GM12875 (cell line): ENCODE data around the gene SH3RF1.

Experiments used
- H3K4me3 ChIP-seq: one replicate; pipeline ENCODE4 v1.5.1; 2011; ENCODE audit warnings: low read depth, low read length, control low read depth
- TF ChIP-seq, protein P1 (sequence below): IDR thresholded peaks from 2 replicates; pipeline ENCODE4 v1.5.1; 2011; ENCODE audit warnings: low read depth, mild to moderate bottlenecking, control low read depth, inconsistent platforms, low read length, moderate library complexity, borderline replicate concordance; ENCODE audit not compliant: insufficient read depth

The SH3RF1 gene

DNA sequence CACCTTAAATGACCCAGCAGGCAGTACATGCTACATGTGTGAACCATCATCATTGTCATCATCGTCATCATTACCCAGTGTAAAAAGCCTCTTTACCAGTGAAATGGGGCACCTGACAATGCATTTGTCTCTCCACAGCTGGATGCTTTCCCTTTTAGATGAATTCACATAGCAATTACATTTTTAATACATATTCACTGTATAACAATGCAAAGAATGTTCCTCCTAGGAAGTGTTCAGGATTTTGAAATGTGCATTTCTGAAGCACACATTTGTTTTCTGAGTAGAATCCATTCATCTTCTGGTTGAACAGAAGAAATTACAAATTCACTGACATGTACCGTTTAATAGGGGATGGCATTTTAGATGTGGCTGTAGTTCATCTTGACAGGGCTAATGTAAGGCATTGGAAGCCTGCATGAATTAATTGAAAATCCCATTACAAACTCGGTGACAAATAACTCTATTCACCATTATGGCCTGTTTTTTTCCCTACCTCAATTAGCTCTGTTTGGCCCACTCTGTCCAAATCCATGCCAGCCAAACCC lies 111.1 kb downstream of the SH3RF1 start:
- TF ChIP-seq, protein P1, sequence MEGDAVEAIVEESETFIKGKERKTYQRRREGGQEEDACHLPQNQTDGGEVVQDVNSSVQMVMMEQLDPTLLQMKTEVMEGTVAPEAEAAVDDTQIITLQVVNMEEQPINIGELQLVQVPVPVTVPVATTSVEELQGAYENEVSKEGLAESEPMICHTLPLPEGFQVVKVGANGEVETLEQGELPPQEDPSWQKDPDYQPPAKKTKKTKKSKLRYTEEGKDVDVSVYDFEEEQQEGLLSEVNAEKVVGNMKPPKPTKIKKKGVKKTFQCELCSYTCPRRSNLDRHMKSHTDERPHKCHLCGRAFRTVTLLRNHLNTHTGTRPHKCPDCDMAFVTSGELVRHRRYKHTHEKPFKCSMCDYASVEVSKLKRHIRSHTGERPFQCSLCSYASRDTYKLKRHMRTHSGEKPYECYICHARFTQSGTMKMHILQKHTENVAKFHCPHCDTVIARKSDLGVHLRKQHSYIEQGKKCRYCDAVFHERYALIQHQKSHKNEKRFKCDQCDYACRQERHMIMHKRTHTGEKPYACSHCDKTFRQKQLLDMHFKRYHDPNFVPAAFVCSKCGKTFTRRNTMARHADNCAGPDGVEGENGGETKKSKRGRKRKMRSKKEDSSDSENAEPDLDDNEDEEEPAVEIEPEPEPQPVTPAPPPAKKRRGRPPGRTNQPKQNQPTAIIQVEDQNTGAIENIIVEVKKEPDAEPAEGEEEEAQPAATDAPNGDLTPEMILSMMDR, result no peak
- no peak overlapping the region for H3K4me3 ChIP-seq

DNA sequence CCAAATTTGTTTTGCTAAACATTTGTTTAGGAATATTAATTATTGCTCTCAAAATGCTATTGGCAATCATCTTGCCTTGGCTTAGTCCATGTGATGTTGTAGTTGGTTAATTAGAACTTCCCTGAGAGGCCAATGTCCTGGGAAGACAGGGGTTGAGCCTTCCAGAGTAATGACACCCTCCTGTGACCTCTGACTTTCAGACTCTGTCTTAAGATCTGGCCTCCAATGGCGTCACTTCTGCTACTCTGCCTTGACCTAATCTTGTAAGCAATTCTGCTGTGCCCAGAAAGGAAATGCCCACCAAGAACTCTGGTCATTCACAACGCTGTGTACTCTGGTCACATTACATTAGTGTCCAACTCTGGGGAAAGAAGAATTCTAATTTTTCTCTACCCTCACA lies 111.9 kb downstream of the SH3RF1 start:
- H3K4me3 ChIP-seq, result no peak overlapping the region
- TF ChIP-seq, protein P1, result no peak

DNA sequence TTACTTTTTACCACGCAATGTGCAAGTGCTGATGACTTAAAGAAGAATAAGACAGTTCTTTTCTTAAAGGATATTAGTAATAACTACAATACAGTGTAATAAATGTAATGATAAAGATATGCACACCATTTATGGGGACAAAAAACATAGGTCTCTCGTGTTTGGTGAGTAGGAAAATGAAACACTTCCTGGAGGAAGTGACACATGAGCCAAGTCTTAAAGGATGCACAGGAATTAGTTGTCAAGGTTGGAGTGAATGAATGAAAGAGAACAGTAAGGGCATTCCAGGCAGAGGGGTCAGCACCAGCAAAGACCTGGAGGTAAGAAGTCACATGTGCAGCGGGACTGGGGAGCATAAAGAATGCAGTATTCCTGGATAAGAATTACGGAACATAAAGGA lies 112.7 kb downstream of the SH3RF1 start:
- TF ChIP-seq, protein P1, result no peak
- H3K4me3 ChIP-seq, result no peak overlapping the region

DNA sequence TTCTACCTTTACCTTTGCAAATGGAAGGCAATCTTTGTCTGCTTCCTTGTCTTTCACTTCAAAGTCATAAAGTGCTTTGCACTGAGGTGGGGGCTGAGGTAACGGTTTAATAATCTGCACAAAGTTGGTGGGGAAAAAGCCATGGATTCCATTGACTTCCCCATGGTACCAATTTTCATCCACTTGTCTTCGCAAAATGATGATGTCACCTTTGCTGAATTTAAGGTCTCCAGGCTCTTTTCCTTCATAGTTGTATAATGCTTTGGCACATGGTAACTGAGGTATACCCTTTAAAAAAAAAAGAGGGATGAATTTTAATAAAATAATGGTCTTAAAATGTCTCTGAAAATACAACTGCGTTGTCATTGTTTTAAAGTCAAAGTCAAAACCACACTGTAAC lies 114.4 kb downstream of the SH3RF1 start:
- TF ChIP-seq, protein P1, result no peak

DNA sequence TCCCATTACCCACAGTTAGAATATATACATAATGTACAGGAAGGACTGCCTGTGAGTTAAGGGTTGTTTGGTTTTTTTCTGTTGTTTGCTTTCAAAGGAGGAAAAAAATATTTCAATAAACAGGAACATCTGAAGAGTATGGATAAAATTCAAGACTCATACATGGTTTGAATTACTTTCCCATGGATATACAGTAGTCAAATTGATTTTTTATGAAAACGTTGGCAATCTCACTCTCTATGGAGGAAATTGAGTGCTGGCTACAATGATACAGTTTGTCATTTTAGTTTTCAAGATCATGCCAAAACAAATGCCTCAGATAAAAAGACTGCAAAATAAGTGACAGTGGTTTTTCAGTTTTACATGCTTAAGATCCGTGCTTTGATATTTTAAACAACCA lies 116.6 kb downstream of the SH3RF1 start:
- H3K4me3 ChIP-seq, result no peak overlapping the region
- TF ChIP-seq, protein P1, result no peak

More for the DNA sequence above, 114.4 kb downstream of the SH3RF1 start:
- no peak overlapping the region for H3K4me3 ChIP-seq

DNA sequence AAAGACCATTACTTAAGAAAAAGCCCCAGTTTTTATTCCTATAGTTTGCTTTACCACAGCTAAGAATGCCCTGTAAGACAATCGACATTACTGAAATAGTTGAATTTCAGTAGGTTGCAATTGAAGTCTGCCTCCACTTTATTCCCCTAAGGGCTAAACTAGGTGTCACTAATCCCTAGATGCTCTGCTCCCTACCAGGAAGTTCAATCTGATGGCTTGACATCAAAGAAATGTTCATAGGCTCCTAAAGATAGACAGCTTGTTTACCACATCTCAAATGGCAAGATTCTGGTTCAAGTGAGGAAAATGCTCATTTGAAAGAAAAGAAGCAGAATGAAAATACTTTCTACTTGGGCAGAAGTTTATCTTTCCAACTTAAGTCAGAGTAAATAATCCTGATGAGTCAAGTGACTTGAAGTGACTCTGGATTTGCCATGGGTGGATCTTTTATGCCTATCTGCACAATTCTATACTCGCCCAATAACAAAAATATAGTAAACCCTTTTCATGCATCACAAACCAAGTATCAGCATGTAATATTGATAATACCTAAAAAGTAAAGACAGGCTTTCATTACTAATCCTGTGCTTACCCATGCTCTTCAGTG lies 117.2 kb downstream of the SH3RF1 start:
- no peak overlapping the region for H3K4me3 ChIP-seq
- TF ChIP-seq, protein P1, result no peak

DNA sequence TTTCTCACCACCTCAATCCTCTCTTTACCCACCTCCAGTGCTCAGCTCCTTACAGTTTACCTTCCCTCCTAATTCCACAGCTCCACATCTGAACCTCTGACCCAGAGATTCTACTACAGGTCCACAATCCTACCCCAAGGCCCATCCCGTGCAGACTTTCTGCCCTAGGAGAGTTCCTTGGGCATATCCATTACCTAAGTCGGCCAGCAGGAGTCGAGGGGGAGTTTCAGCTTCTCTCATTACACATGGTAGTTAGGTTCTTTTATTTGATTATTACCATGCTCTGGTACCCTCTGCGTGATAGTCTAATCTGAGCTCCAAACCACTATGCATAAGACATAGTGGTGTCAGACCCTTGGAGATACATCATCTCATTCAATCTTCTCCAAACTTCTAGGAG lies 117.9 kb downstream of the SH3RF1 start:
- TF ChIP-seq, protein P1, result peak; percentile 9; the same call in 1 of the 2 replicates
- no peak overlapping the region for H3K4me3 ChIP-seq
